ENCODE results near the gene WDR20.
"Not testable (repeated sequence)": the region's sequence is repeated elsewhere in the genome, so short reads cannot be mapped to it uniquely, and the experiment has no call there.

WDR20 gene, protein sequence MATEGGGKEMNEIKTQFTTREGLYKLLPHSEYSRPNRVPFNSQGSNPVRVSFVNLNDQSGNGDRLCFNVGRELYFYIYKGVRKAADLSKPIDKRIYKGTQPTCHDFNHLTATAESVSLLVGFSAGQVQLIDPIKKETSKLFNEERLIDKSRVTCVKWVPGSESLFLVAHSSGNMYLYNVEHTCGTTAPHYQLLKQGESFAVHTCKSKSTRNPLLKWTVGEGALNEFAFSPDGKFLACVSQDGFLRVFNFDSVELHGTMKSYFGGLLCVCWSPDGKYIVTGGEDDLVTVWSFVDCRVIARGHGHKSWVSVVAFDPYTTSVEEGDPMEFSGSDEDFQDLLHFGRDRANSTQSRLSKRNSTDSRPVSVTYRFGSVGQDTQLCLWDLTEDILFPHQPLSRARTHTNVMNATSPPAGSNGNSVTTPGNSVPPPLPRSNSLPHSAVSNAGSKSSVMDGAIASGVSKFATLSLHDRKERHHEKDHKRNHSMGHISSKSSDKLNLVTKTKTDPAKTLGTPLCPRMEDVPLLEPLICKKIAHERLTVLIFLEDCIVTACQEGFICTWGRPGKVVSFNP

DNA sequence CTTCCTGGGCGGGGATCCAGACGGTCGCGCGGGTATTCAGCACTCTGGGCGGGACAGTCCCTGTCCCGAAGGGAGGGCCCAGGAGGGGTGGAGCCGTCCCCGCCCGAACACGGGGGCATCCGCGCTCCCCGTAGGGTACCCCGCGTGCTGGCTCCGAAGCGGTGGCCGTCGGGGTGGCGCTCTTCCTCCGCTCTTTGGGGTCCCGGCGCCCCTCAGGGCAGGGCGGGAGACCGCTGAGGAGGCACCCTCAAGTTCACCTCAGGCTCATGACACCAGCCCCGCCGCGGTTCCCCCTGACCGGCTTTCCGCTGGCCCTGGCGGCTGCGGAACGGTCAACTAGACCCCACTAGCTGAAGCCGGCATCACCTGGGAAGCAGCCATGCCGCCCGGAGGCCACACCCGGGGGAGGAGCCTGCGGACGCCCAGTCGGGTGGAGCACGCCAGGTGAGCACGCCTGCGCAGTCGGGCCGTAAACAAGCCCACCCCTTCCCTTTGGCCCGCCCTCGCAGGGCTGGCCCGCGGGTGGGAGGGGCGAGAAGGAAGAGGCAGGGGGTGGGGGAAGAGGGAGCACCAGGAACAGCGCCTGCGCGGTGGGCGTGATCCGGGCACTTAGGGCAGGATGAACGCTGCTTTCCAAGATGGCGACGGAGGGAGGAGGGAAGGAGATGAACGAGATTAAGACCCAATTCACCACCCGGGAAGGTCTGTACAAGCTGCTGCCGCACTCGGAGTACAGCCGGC, at the start of gene WDR20:
TSS of gene WDR20 (plus strand) at position 612 of the 741 bp plus-strand sequence. CDS start at position 639, 27 bp downstream.
- DNase-seq: peak; percentile 87 to 90

GRCh38 chr14:102090713-102091112, 49.0 kb upstream of the WDR20 start:
- no peak for DNase-seq

- no peak for DNase-seq
Measured at GRCh38 chr14:102092806-102093205, 46.9 kb upstream of the WDR20 start.

DNA sequence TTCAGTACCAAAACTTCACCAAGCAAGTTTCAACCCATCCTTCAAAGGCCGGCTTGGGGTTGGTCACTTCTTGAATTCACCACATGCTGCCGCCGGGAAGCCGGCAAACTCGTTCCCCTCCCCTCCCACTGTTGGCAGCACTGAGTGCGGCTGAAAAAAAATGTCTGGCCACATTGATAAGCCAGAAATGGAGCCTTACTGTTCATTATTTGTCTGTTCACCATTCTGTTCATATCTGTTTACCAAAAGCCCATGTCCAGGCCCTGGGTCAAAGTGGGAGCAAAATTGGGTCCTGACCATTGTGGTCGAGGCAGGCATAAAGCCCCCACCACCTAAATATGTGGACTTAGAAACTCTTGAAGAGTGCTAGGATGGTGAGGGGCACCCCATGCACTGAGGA, 45.6 kb upstream of the WDR20 start:
- no peak for DNase-seq

GRCh38 chr14:102095231-102095870, 44.3 kb upstream of the WDR20 start:
- DNase-seq: no peak

DNA sequence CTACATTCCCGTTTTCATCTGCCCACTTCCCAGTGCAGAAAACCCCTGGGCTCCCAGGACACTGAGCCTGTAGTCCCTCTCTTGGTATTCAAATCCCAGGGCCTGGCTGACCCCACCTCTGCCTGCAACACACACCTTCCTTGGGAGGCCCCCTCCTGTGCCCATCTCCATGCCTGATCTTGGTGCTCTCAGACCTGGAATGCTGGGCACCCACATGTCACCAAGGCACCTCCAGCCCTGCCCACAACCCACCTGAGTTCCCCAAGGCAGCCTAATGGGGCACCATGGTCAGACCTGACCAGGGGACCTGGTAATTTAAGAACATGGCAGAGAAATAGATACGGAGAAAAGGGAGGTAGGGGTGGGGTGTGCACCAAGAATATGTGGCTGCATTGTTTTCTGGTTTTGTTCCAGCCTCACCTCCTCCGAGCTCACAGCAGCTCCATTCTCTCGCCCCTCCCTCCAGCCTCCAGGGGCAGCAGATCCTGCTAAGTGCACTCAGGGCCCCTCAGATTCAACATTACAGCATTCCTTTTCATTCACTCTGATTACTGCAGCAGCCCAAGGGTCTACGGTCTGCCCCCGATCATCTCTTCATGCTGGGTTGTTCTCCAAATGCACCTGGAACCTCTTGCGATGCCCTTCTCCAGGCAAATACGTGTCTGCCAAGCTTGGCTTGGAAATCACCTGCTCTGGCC, 43.7 kb upstream of the WDR20 start:
- DNase-seq: no peak

DNA sequence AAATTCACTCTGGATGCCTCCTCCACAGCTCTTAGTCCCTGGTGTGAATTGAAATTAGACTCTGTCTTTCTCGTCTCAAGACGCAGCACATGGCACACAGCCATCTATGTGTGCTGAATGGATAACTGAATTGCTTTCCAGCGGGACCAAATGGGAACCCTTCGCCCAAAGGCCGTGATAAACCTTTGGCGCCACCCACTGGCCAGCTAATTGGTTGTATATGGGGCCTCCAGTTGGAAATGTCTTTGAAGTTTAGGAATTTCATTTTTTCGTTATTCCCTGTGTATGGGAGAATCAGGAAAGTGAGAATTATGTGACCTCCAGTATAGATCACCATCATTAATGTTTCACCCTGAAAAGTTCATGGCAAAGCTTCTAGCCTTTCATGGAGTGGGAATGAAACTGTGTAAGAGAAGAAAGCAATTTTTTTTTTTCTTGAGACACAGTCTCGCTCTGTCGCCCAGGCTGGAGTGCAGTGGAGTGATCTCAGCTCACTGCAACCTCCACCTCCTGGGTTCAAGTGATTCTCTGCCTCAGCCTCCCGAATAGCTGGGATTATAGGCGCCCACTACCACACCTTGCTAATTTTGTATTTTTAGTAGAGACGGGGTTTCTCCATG, 43.0 kb upstream of the WDR20 start:
- DNase-seq: peak; percentile 43 to 51

GRCh38 chr14:102097441-102098135, 42.1 kb upstream of the WDR20 start:
- DNase-seq: no peak

DNA sequence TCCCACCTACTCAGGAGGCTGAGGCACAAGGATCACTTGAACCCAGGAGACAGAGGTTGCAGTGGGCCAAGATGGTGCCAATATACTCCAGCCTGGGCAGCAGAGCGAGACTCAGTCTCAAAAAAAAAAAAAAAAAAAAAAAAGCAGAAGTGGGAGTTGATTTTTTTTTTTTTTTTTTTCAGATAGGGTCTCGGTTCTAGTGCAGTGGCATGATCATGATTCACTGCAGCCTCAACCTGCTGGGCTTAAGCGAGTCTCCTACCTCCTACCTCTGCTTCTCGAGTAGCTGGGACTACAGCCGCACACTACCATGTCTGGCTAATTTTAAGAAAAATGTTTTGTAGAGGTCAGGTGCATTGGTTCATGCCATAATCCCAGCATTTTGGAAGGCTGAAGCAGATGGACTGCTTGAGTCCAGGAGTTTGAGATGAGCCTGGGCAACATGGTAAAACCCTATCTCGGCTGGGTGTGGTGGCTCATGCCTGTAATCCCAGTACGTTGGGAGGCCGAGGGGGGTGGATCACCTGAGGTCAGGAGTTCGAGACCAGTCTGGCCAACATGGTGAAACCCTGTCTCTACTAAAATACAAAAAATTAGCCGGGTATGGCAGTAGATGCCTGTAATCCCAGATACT, 36.5 kb upstream of the WDR20 start:
- no peak for DNase-seq

DNA sequence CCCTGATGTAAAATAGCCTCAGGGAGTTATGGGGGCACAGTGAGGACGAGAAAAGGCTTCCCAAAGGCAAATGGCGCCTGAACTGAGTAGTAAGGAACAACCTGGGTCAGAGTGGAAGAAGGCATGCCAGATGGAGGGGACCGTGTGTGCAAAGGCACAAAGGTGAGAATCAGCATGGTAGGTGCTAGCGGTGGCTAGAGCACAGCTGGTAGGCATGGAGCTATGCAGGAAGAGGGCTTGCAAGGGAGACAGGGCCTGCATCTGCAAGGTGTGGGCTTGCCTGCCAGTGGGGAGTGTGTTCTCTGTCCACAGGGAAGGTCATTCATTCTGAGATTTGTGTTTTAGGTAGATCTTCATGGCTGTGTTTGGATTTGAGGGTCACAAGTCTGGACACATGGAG, 34.3 kb upstream of the WDR20 start:
- no peak for DNase-seq

DNA sequence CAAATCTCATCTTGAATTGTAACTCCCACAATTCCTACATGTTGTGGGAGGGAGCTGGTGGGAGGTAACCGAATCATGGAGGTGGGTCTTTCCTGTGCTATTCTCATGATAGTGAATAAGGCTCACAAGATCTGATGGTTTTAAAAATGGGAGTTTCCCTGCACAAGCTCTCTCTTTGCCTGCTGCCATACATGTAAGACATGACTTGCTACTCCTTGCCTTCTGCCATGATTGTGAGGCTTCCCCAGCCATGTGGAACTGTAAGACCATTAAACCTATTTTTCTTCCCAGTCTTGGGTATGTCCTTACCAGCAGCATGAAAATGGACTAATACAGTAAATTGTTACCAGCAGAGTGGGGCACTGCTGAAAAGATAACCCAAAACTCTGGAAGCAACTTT, 30.4 kb upstream of the WDR20 start:
- not testable (repeated sequence) for DNase-seq

DNA sequence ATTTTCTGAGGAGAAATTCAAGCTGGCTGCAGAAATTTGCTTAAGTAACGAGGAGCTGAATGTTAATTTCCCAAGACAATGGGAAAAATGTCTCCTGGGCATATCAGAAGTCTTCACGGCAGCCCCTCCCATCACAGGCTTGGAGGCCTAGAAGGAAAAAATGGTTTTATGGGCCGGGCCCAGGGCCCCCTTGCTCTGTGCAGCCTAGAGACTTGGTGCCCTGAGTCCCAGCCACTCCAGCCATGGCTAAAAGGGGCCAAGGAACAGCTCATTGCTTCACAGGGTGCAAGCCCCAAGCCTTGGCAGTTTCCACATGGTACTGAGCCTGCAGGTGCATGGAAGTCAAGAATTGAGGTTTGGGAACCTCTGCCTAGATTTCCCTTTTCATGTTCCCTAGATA, 28.6 kb upstream of the WDR20 start:
- no peak for DNase-seq

- DNase-seq: no peak
Measured at GRCh38 chr14:102116361-102117180, 23.1 kb upstream of the WDR20 start.

GRCh38 chr14:102117852-102118251, 21.8 kb upstream of the WDR20 start:
- no peak for DNase-seq

DNA sequence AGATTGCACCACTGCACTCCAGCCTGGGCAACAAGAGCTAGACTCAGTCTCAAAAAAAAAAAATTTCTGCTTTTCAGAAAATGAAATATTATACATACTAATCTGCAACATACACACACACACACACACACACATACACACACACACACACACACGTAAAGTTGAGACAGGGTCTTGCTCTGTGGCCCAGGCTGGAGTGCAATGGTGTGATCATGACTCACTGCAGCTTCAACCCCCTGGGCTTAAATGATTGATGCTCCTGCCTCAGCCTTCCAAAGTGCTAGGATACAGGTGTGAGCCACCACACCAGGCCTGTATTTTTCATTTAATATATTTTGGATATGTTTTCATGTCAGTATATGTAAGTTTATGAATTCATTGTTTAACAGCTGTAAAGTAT, 18.8 kb upstream of the WDR20 start:
- DNase-seq: no peak

DNA sequence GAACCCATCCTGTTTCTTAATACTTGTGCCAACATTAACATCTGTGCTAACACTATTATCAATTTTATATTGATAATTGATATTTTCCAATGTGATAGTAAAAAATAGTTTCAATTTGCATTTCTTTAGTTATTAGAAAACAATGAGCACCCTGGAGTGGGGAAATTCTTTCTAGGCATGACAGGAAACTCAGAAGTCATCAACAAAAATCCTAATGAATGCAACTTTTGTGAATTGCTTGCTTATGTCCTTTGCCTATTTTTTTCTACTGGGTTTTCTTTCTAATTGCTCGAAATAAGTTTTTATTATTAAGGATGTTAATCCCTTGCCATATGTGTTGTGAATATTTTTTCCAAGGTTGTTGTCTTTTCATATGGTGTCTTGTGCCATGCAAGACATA, 18.1 kb upstream of the WDR20 start:
- DNase-seq: no peak

- no peak for DNase-seq
Measured at GRCh38 chr14:102124419-102124818, 15.3 kb upstream of the WDR20 start.

DNA sequence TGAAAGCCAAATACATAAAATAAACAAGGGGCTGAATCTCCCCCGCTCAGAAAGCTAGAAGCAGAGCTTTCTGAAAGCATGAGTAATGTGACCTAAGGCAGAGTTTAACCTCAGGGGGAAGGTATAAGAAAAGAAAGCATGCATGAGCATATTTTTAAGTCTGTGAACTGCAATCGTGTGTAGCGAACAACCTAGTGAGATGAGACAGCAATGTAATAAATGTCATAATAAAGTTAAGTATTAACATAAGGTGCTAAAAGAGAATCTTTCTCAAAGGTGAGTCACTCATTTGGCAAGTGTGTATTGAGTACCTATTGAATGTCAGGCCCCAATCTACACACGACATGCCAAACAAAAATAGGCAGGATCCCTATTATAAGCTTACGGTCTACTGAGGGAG, 14.2 kb upstream of the WDR20 start:
- no peak for DNase-seq

- DNase-seq: no peak
Measured at GRCh38 chr14:102126807-102127455, 12.8 kb upstream of the WDR20 start.

GRCh38 chr14:102131741-102132140, 8.0 kb upstream of the WDR20 start:
- no peak for DNase-seq
